Erythroblast (primary cell): ENCODE data around the gene ANKS3.

ENCODE experiments used
- GATA1 ChIP-seq: IDR thresholded peaks from 2 replicates; pipeline ENCODE4 v1.6.1; 2011; ENCODE audit warnings: low read depth, mild to moderate bottlenecking, control low read depth, low read length, moderate library complexity
- POLR2A ChIP-seq: IDR thresholded peaks from 2 replicates; pipeline ENCODE4 v1.6.1; 2011; ENCODE audit warnings: mild to moderate bottlenecking, low read length

DNA sequence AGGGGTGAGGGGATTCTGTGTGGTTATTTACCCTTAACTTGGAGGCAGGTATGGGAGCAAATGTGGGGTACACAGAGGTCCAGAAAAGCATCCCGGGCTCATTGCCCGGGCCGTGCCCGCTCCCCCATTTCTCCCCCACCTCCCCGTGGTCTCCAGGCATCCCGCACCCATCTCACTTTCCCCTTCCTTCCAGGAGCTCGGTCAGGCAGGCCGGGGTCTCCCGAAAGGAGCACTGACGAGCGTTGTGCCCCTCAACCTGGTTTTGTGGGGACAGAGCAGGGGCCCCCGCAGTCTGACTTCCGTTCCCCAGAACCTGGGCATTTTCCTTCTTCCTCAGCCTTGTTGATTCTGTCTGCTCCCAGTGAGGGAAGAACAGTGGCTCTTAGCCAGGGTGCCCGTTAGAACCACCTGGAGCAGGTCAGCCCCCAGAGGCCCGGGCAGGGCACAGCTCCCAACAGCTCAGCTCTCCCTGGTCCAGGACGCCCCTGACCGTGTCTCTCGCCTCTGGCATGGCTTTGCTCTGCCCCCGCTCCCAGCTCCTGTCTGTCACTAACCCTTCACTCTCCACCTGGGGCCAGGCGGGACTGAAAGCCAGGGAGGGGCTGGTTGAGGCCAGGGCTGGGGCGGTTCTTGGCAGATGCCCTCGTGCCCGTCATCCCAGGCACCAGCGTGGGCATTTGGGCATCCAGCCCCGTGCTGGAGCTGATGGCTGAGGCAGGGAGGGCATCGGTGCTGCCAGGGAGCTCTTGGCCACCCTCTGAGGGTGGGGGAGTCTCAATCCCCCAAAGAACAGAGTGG lies 53.2 kb downstream of the ANKS3 start:
- TF ChIP-seq POLR2A: no peak
- TF ChIP-seq GATA1: no peak
